SW 1271 (cell line): ENCODE measurements around the gene HDGF.
"Not testable (repeated sequence)": the region's sequence is repeated elsewhere in the genome, so short reads cannot be mapped to it uniquely, and the experiment has no call there.

Experiments used
- DNase-seq, 2 experiments: peaks; one replicate each; lab custom pipeline; 2025; lab: John Stamatoyannopoulos, UW

The HDGF gene

GRCh38 chr1:156767101-156767878 lies 15.8 kb upstream of the HDGF start, which contains the start of gene PRCC:
Gene PRCC (plus strand): TSS chr1:156767535. CDS start chr1:156767772, 237 bp downstream.
- peak; percentile 93 to 98 for DNase-seq

- no peak for DNase-seq
Observed at GRCh38 chr1:156766298-156767100, 15.0 kb upstream of the HDGF start.

GRCh38 chr1:156765666-156766065 lies 14.2 kb upstream of the HDGF start:
- no peak for DNase-seq

DNA sequence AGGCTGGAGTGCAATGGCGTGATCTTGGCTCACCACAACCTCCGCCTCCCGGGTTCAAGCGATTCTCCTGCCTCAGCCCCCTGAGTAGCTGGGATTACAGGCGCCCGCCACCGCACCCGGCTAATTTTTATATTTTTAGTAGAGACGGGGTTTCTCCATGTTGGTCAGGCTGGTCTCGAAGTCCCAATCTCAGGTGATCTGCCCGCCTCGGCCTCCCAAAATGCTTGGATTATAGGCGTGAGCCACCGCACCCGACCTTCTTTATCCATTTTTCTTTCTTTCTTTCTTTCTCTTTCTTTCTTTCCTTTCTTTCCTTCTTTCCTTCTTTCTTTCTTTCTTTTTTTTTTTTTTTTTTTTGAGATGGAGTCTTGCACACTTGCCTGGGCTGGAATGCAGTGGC lies 13.7 kb upstream of the HDGF start:
- DNase-seq = not testable (repeated sequence)

DNA sequence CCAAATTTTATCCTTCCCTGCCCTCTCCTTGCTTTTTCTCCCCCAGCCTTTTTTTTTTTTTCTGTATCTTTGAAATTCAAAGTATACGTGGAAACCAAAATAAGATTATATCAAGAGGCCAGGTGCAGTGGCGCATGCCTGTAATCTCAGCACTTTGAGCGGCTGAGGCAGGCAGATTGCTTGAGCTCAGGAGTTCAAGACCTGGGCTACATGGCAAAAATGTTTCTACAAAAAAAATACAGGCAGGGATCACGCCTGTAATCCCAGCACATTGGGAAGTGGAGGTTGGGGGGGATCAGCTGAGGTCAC lies 9.3 kb upstream of the HDGF start:
- DNase-seq = no peak

DNA sequence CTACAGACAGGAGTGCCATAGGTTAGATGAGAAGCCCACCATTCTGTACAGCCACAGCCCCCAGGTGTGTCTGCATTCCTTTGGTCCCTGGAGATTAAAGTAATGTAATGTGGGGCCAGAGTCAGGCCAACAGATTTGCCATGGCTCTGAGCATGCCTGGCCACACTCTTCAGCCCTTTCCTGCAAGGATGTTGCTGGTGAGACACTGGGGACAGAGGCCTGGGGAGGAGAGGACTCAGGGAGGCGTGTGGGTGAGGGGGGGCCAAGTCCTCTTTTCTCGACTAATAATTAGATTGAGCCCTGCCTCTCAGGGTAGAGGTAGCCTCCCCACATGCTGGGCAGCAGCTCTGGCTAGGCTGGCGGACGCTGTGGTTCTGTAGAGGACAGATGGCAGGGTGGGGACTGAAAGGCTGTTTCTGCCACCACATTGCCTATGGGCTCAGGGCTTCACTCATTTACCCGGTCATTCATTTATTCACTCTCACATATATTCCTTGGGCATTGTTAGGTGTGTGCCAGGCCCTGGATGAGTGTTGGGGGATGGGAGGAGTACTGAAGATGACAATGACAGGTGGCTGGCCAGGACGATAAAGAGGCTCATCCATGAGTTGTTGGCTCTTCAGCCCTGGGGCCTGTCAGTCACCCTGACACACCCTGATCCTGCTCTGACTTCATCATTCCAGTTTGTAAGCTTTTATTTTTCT lies 8.8 kb upstream of the HDGF start:
- no peak for DNase-seq

- DNase-seq = not testable (repeated sequence)
Observed at GRCh38 chr1:156757572-156758253, 6.2 kb upstream of the HDGF start.

DNA sequence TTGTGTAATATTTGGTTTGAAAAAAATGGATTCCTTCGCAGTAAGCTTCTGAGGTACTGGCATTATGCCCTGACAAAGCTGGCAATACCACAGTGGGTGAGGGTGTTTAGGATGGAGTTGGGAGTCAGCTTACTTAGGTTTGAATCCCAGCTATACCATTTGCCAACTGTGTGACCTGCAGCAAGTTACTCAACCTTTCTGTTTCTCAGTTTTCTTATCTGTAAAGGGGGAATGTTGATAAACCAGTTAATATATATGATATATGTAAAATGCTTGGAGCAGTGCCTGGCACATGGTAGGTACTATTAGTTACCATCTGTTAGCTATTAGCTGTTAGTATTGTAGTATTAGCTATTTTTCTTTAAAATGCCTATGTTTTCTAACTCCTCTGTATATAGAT lies 4.9 kb upstream of the HDGF start:
- DNase-seq = no peak

- DNase-seq = no peak
Observed at GRCh38 chr1:156755527-156755950, 4.1 kb upstream of the HDGF start.

DNA sequence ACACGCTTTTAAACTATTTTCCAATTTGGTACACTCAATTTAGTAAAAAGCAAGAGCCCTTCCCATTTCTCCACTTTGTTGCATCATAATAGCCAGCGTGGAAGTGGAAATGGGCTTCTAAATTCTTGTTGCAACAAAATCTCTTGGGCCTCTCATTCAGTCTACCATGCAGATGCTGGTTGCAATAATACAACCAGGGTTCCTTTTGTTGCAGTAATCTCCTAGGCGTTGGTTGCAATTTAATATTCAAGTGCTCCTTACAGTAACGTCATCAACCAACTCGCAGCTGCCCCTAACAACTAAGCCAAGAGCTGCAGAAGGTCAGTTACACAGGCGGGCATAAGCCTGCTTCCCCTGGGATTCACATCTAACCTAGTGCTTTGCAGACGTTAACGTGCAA lies 2.7 kb upstream of the HDGF start:
- no peak for DNase-seq

- no peak for DNase-seq
Observed at GRCh38 chr1:156752843-156753482, 1.5 kb upstream of the HDGF start.

GRCh38 chr1:156751757-156752481 lies 444 bp upstream of the HDGF start:
- DNase-seq = peak; percentile 72 to 76

- DNase-seq = no peak
Observed at GRCh38 chr1:156750711-156751450, 594 bp downstream of the HDGF start.

DNA sequence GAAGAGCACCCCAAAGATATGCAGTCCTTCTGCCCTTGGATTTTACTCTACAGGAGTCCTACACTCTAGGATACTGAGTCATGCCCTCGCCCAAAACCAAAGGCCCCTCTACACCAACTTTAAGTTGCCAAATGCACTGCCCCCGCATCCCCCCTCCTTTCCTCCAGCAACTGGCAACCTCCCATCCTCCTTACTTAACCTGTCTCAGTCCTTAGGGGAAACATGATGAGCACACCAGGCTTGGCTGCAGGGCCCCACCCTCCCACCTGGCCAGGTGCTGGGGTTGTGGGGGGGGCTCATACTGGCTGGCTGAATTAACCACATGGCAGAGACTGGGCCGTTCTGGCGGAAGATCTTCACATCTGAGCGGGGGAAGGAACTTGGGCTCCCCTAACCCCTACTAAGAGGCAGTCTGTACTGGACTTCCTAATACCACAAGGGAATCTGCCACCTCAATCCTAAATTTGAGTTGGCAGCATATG lies 1.2 kb downstream of the HDGF start:
- DNase-seq = no peak

DNA sequence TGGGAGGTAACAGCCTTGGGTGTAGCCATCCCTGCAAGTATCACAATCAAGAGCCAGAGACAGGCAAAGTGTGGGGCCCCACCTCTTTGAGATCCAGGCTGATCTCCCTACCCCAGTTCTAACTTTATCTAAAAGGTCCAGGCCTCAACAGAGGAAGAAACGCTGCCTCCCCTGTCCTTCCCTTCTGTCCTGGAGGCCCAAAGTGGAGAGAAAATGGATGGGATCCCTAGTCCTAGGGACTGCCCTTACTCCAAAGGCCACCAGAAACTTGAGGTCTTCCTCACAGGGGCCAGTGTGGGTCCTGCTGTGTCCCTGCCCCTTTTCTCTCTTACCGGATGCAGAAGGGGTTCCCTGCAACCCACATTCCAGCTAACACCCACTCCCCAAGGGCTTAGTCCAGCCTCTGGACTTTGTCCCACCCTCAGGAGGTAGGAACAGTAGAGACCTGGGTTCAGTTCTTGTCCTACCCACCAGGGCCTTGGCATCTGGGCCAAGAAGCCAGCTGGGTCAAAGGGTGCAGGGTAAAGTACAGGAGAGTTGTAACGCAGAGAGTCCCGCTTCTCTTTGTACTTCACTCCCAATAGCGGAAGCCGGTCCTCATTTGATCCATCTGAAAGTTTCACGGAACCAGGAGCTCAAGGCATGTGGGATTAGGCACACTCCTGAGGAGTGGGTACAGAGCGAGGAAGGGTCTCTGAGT lies 1.9 kb downstream of the HDGF start:
- no peak for DNase-seq

DNA sequence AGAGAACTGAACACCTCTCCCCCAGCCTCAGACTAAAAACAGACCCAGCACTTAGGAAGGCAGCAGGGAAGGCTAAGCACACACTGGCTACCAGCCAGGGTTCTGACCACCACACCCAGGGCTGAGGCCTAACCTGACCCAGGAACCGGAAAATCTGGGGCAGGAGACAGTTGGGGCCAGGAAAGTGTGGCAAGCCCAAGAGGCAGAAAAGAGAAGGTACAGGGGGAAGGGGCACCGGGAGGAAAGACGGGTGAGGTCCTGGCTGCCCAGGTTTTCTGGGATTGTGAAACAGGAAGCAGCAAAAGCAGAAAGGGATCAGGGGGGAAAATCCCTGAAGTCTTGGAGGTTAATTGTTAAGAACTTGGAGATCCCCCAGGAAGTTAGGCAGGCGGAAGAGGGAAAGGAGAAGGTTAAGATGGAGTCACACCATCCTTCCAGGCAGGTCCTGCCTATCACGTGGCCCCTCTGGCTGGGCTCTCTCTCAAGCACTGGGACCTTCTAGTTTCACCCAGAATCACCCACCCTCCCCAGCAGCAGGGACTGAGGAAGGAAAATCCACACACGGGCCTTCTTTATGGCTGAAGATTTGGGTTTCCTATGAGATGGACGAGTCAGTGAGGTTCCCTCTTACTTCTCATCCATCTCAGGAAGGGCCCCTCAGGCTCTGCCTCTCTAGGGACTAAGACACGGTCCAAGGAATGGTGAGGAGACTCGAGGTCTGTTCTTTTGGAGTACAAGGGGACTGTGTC lies 2.6 kb downstream of the HDGF start:
- peak in 1 of 2 experiments; percentile 41 for DNase-seq

DNA sequence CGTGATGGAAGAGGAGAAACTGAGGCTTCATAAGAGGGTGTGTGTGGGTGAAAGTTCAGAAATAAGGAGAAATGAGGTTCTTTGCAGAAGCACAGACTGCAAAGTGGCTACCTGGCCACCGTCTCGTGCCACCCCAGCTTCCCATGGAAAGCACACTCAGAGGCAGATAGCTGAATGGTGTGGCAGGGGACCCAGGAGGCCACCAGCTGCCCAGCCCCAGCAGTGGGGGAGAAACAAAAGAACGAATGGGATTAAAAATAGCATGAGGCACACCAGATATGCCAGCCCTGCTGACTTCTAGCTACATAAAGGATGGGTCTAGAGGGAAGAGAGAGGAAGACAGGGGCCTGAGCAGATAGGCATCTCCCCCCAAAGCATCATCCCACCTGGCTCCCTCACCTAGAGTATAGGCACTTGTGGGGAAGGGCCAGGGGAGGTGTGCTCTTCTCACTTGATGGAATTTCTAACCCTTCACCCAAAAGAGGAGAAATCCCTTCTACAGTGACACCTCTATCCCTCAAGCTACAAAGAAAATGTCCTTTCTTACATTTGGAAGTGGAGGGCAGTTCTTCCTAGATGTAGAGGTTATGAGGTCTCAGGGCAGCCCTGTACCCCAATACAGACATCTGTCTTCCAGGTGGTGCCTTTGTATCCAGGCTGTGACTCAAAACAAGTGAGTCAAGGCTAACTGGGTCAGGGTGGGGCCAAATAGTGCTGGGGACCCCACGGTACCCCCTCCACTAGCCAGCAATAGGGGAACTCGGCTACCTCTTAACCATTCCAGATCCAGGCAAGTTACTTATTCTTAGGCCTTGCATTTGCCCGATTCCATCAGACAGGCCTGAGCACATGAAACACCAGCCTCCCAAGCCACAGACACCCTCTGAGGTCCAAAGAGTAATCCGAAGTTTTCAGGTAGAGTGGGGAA lies 3.5 kb downstream of the HDGF start:
- no peak for DNase-seq
